ENCODE results near the gene ANKRD28. TPM values are rescaled to one million over a fixed set of nuclear protein-coding genes. Genes with fewer than 3 reads are reported as not detected.
A peak's percentile ranks its signal among the peaks of the same experiment; 100 is the strongest.

ANKRD28 gene
- polyA plus RNA-seq, 2 donors = 6.6 to 9.2 TPM

DNA sequence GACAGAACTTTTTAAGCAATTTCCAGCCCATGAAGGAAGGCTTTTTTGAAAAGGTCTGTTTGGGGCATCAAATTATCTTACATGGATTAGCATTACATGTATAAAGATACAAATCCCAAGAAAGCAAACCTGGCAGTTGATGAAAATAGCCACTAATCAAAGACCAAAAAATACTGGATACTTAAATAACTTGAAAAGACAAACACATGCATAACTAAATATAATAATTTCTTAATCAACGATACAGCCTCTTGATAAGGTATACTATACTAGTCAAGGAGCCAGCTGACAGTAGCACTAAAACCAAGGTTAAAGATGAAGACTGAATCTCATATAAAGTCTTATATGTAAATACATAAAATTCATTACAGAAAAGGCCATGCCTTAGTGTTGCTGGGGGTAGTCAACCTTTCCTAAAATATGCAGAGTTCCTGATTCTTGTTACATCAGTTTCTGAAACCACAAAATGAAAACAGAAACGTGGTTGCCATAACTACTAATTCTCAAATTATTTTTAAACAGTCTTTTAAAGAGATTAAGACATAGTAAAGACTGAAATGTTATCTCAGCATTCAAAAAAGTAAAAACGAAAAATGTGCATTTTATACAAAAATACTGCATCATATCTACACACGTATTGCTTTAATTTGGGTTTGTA lies 2.0 kb downstream of the ANKRD28 start:
- no peaks in the 10 kb centered on the region for H3K4me1 ChIP-seq (ENCODE audit: control insufficient read depth in 2 of 2, insufficient read depth in 2 of 2, low read length in 1 of 2)
- H3K27me3 ChIP-seq (ENCODE audit: control insufficient read depth in 1 of 2, insufficient read depth in 2 of 2, low read length in 2 of 2) = no peaks in the 10 kb centered on the region
- H3K9me3 ChIP-seq (ENCODE audit: control insufficient read depth in 2 of 2, insufficient read depth in 1 of 2, low read depth in 1 of 2, low read length in 1 of 2) = no peaks in the 10 kb centered on the region
- WGBS, 2 donors = 29 to 36% methylated on average over 4 of the region's 4 CpGs
- no peaks in the 10 kb centered on the region for H3K36me3 ChIP-seq (ENCODE audit: control insufficient read depth in 2 of 2, insufficient read depth in 2 of 2, low read length in 1 of 2)
- H3K4me3 ChIP-seq (ENCODE audit: low read depth in 1 of 2, low read length in 2 of 2) = peak overlapping the region in 1 of 2 donors; percentile 15
- no peak overlapping the region for H3K27ac ChIP-seq (ENCODE audit: low read depth in 2 of 2, low read length in 1 of 2)

DNA sequence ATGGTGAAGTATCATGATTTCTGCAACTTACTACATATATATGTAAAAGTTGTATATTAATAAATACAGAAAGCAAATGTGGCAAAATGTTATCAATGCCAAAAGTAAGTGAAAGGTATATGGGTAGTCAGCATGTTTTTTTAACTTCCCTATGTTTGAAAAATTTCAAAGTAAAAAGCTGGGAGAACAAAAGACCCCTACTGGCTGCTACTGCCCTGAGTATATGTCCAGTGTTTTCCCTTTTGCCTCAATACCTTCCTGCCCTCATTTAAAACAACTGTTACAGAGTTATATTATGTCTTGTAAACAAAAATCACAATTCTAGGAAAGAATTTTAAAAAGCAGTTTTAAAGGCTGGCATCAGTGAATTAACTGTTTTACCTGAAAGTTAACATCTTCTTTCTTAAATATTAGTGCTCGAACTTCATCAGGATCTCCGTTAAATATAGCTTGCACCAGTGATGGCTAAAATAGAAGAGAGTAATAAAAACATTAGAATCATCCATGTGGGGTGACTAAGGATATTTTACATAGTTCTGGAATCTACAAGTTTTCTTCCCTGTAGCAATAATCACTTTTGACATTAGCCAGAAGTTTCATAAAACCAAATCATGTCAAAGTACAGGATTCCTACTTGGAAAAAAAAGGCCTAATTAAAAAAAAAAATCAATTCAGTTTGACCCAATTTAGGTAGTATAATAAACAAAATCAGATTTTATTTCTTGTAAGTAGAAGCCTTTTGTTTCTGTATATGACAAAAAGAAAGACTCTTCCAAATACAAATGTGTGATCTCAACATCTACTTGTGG lies 2.7 kb downstream of the ANKRD28 start:
- 58 to 67% methylated on average over 2 of the region's 2 CpGs for WGBS, 2 donors
- no peaks in the 10 kb centered on the region for H3K36me3 ChIP-seq (ENCODE audit: control insufficient read depth in 2 of 2, insufficient read depth in 2 of 2, low read length in 1 of 2)
- no peaks in the 10 kb centered on the region for H3K4me1 ChIP-seq (ENCODE audit: control insufficient read depth in 2 of 2, insufficient read depth in 2 of 2, low read length in 1 of 2)
- peak overlapping the region in 1 of 2 donors; percentile 15 for H3K4me3 ChIP-seq (ENCODE audit: low read depth in 1 of 2, low read length in 2 of 2)
- H3K27me3 ChIP-seq (ENCODE audit: control insufficient read depth in 1 of 2, insufficient read depth in 2 of 2, low read length in 2 of 2) = no peaks in the 10 kb centered on the region
- H3K27ac ChIP-seq (ENCODE audit: low read depth in 2 of 2, low read length in 1 of 2) = no peak overlapping the region
- no peaks in the 10 kb centered on the region for H3K9me3 ChIP-seq (ENCODE audit: control insufficient read depth in 2 of 2, insufficient read depth in 1 of 2, low read depth in 1 of 2, low read length in 1 of 2)

DNA sequence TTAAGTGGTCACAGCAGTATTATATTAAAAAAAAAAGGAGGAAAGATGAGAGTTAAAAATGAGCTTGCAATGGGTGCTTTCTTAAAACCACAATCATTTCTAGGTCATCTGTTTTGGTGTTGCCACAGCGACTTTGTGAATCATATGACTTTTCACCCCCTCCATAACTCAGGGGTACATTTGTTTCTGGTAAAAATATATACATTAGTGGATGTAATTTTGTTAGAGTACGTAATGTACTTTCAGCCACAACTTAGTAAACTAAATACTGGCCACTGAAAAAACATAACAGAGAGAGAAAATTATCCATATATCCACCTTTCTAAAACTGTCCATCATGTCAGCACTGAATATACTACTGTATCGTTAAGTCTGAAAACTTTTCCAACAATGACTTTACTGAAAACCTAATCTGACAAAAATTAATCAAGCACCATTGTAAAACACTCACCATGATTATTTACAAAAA lies 3.4 kb downstream of the ANKRD28 start:
- WGBS, 2 donors = 61 to 62% methylated on average over 3 of the region's 3 CpGs
- Histone ChIP-seq H3K4me1 (ENCODE audit: control insufficient read depth in 2 of 2, insufficient read depth in 2 of 2, low read length in 1 of 2) (no peaks in the 10 kb centered on the region), H3K27me3 (ENCODE audit: control insufficient read depth in 1 of 2, insufficient read depth in 2 of 2, low read length in 2 of 2) (no peaks in the 10 kb centered on the region), H3K9me3 (ENCODE audit: control insufficient read depth in 2 of 2, insufficient read depth in 1 of 2, low read depth in 1 of 2, low read length in 1 of 2) (no peaks in the 10 kb centered on the region), H3K36me3 (ENCODE audit: control insufficient read depth in 2 of 2, insufficient read depth in 2 of 2, low read length in 1 of 2) (no peaks in the 10 kb centered on the region), H3K4me3 (ENCODE audit: low read depth in 1 of 2, low read length in 2 of 2) (no peak overlapping the region), H3K27ac (ENCODE audit: low read depth in 2 of 2, low read length in 1 of 2) (no peak overlapping the region)

DNA sequence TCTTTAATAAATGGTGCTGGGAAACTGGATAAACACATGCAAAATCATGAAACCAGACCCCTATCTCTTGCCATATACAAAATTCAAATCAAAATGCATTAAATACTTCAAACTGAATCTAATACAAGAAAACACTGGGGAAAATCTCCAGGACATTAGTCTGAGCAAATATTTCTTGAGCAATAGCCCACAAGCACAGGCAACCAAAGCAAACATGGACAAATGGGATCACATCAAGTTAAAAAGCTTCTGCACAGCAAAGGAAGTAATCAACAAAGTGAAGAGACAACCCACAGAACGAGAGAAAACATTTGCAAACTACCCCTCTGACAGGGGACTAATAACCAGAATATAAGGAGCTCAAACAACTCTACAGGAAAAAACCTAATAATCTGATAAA lies 6.3 kb downstream of the ANKRD28 start:
- WGBS, 2 donors = 70 to 88% methylated on average over 1 of the region's 1 CpG
- H3K27ac ChIP-seq (ENCODE audit: low read depth in 2 of 2, low read length in 1 of 2) = no peak overlapping the region
- no peaks in the 10 kb centered on the region for H3K9me3 ChIP-seq (ENCODE audit: control insufficient read depth in 2 of 2, insufficient read depth in 1 of 2, low read depth in 1 of 2, low read length in 1 of 2)
- H3K4me3 ChIP-seq (ENCODE audit: low read depth in 1 of 2, low read length in 2 of 2) = no peak overlapping the region
- H3K4me1 ChIP-seq (ENCODE audit: control insufficient read depth in 2 of 2, insufficient read depth in 2 of 2, low read length in 1 of 2) = no peaks in the 10 kb centered on the region
- no peaks in the 10 kb centered on the region for H3K27me3 ChIP-seq (ENCODE audit: control insufficient read depth in 1 of 2, insufficient read depth in 2 of 2, low read length in 2 of 2)
- no peaks in the 10 kb centered on the region for H3K36me3 ChIP-seq (ENCODE audit: control insufficient read depth in 2 of 2, insufficient read depth in 2 of 2, low read length in 1 of 2)

DNA sequence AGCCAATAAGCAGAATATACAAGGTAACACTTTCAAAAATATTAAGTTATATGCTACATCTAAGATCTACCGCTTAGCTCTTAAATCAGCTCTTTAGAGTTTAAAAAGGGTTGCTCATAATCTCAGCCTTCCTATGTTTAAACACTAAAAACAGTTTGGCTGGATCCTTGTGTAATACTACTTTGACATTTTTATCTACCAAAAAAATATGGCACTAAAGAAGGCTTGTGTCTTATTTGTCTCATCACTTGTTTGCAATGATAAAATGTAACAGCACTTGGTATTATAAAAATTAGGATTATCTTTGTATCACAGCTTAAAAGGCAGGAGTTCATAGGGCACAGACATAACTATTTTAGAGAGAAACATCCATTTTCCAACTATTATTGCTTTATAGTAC lies 9.8 kb downstream of the ANKRD28 start:
- Histone ChIP-seq H3K4me3 (ENCODE audit: low read depth in 1 of 2, low read length in 2 of 2) (no peak overlapping the region), H3K36me3 (ENCODE audit: control insufficient read depth in 2 of 2, insufficient read depth in 2 of 2, low read length in 1 of 2) (no peaks in the 10 kb centered on the region), H3K27me3 (ENCODE audit: control insufficient read depth in 1 of 2, insufficient read depth in 2 of 2, low read length in 2 of 2) (no peaks in the 10 kb centered on the region), H3K9me3 (ENCODE audit: control insufficient read depth in 2 of 2, insufficient read depth in 1 of 2, low read depth in 1 of 2, low read length in 1 of 2) (no peaks in the 10 kb centered on the region), H3K27ac (ENCODE audit: low read depth in 2 of 2, low read length in 1 of 2) (no peak overlapping the region), H3K4me1 (ENCODE audit: control insufficient read depth in 2 of 2, insufficient read depth in 2 of 2, low read length in 1 of 2) (no peaks in the 10 kb centered on the region)
- WGBS, 2 donors = 98 to 100% methylated on average over 1 of the region's 1 CpG

DNA sequence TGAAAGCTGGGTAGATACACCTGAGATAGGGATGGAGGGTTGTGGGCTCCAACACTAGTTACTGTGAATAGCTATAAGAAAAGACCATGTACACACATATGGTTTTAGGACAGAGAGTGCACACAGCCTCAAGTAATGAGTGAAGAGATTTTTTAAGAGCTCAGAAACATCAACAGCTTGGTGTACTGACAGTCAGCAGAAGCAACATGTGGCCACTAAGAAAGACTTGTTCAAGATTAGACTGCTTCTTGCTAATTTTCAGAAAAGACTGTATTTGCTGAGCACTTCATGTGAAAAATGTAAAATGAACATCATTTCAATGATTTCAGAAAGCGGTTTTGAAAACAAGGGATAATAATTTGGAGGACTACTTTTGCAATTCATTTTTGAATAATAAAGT lies 10.3 kb downstream of the ANKRD28 start:
- Histone ChIP-seq H3K9me3 (ENCODE audit: control insufficient read depth in 2 of 2, insufficient read depth in 1 of 2, low read depth in 1 of 2, low read length in 1 of 2) (no peaks in the 10 kb centered on the region), H3K4me3 (ENCODE audit: low read depth in 1 of 2, low read length in 2 of 2) (no peak overlapping the region), H3K27ac (ENCODE audit: low read depth in 2 of 2, low read length in 1 of 2) (no peak overlapping the region), H3K4me1 (ENCODE audit: control insufficient read depth in 2 of 2, insufficient read depth in 2 of 2, low read length in 1 of 2) (no peaks in the 10 kb centered on the region), H3K27me3 (ENCODE audit: control insufficient read depth in 1 of 2, insufficient read depth in 2 of 2, low read length in 2 of 2) (no peaks in the 10 kb centered on the region), H3K36me3 (ENCODE audit: control insufficient read depth in 2 of 2, insufficient read depth in 2 of 2, low read length in 1 of 2) (no peaks in the 10 kb centered on the region)
- 96% methylated on average over 1 of the region's 1 CpG for WGBS, 2 donors

DNA sequence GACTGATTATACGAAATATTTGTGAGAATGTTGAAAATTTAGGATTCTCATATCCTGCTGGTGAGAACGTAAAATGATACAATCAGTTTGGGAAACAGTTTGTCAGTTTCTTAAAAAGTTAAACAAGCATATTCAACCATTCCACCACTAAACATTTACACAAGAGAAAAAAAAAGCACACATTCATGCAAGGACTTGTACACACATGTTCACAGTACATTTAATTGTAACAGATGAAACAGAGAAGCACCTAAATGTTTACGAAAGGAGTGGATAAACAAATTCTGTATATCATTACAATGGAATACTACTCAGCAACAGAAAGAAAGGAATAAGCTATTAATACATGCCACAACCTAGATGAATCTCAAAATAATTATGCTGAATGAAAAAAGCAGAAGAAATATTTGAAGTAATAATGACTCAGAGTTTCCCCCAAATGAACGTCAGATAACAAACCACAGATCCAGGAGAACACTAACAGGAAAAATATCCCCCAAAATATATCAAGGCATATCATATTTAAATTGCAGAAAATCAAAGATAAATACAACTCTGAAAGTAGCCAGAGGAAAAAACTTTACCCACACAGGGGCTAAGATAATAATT lies 14.3 kb downstream of the ANKRD28 start:
- Histone ChIP-seq H3K27me3 (ENCODE audit: control insufficient read depth in 1 of 2, insufficient read depth in 2 of 2, low read length in 2 of 2) (no peaks in the 10 kb centered on the region), H3K9me3 (ENCODE audit: control insufficient read depth in 2 of 2, insufficient read depth in 1 of 2, low read depth in 1 of 2, low read length in 1 of 2) (no peaks in the 10 kb centered on the region), H3K36me3 (ENCODE audit: control insufficient read depth in 2 of 2, insufficient read depth in 2 of 2, low read length in 1 of 2) (no peaks in the 10 kb centered on the region), H3K4me3 (ENCODE audit: low read depth in 1 of 2, low read length in 2 of 2) (no peak overlapping the region), H3K4me1 (ENCODE audit: control insufficient read depth in 2 of 2, insufficient read depth in 2 of 2, low read length in 1 of 2) (no peaks in the 10 kb centered on the region), H3K27ac (ENCODE audit: low read depth in 2 of 2, low read length in 1 of 2) (no peak overlapping the region)
- 48 to 57% methylated on average over 4 of the region's 4 CpGs for WGBS, 2 donors

DNA sequence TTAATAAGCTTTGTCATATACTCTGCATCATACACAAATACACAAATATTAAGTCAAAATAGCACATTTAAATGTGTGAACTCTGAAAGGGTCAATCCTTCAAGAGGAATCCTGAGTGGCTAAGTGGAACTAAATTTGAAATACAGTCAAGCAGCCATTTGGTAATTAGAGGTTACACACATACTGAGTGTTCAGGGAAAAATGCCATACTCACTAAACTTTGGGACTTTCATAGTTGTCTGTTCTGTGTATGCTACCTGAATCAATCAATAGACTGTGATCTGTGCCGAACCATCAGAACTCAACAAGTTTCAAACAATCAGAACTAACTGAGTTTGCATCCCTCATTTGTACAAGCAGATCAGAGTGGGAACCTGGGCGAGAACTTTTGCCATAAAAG lies 15.3 kb downstream of the ANKRD28 start:
- no peaks in the 10 kb centered on the region for H3K36me3 ChIP-seq (ENCODE audit: control insufficient read depth in 2 of 2, insufficient read depth in 2 of 2, low read length in 1 of 2)
- no peak overlapping the region for H3K27ac ChIP-seq (ENCODE audit: low read depth in 2 of 2, low read length in 1 of 2)
- H3K27me3 ChIP-seq (ENCODE audit: control insufficient read depth in 1 of 2, insufficient read depth in 2 of 2, low read length in 2 of 2) = no peaks in the 10 kb centered on the region
- H3K4me1 ChIP-seq (ENCODE audit: control insufficient read depth in 2 of 2, insufficient read depth in 2 of 2, low read length in 1 of 2) = no peaks in the 10 kb centered on the region
- no peak overlapping the region for H3K4me3 ChIP-seq (ENCODE audit: low read depth in 1 of 2, low read length in 2 of 2)
- H3K9me3 ChIP-seq (ENCODE audit: control insufficient read depth in 2 of 2, insufficient read depth in 1 of 2, low read depth in 1 of 2, low read length in 1 of 2) = no peaks in the 10 kb centered on the region
- WGBS, 2 donors = 91 to 95% methylated on average over 2 of the region's 2 CpGs

DNA sequence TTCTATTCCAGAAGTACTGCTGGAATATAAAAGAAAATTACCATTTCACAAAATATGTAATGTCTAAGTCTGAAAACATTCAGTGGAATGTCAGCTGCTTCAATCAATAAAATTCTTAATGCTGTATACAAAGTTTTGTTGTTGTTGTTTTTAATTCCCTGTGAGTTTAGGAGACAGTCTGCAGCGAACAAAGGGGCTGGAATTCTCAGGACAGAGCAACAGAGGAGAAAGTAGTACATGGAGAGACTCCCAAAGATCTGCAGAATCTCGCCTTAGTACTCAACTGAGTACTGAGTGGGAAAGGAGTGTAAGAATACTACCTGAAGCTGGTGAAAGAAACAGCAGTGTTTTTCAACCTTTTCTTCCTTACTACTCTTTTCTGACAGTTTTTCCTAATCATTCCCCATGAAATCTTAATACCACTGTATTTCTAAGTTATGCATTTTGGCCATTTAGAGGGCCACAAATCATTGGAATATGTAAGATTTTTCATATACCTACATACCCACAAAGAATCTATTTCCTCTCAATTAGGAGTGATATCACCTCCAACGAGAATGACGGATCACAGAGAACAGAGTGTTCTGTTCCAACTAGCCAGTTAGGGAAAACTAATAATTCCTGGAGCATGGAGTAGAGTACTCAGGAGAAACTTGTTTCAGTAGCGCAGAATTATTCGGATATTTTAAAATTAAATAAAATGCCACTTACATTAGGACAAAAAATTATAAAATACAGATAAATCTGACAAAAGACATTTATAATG lies 16.0 kb downstream of the ANKRD28 start:
- H3K9me3 ChIP-seq (ENCODE audit: control insufficient read depth in 2 of 2, insufficient read depth in 1 of 2, low read depth in 1 of 2, low read length in 1 of 2) = no peaks in the 10 kb centered on the region
- H3K36me3 ChIP-seq (ENCODE audit: control insufficient read depth in 2 of 2, insufficient read depth in 2 of 2, low read length in 1 of 2) = no peaks in the 10 kb centered on the region
- WGBS, 2 donors = 81 to 83% methylated on average over 6 of the region's 6 CpGs
- no peaks in the 10 kb centered on the region for H3K27me3 ChIP-seq (ENCODE audit: control insufficient read depth in 1 of 2, insufficient read depth in 2 of 2, low read length in 2 of 2)
- H3K27ac ChIP-seq (ENCODE audit: low read depth in 2 of 2, low read length in 1 of 2) = no peak overlapping the region
- no peaks in the 10 kb centered on the region for H3K4me1 ChIP-seq (ENCODE audit: control insufficient read depth in 2 of 2, insufficient read depth in 2 of 2, low read length in 1 of 2)
- H3K4me3 ChIP-seq (ENCODE audit: low read depth in 1 of 2, low read length in 2 of 2) = no peak overlapping the region
